Kidney (tissue), 14 donors: ENCODE data around the gene ANKRD17. TPM values are rescaled to one million over a fixed set of nuclear protein-coding genes. Genes with fewer than 3 reads are reported as not detected.

Source experiments
- DNase-seq, 5 donors: peaks; one replicate each; pipeline ENCODE4 v3.0.0-alpha.2; 2013 to 2020
- FAIRE-seq: peaks from 2 replicates; lab custom pipeline; 2012; peaks lifted over from hg19 to GRCh38; lab: Jason Lieb, UNC
- H3K27ac ChIP-seq, 2 donors: one replicate each; pipeline ENCODE4 v1.7.0; 2013; ENCODE audit warnings: low read depth in 2 of 2, low read length in 2 of 2, inconsistent platforms in 1 of 2
- H3K27me3 ChIP-seq: one replicate; pipeline ENCODE4 v1.7.1; 2013; ENCODE audit warnings: low read length, inconsistent platforms; ENCODE audit not compliant: control insufficient read depth, insufficient read depth
- H3K36me3 ChIP-seq, 3 donors: one replicate each; pipeline versions ENCODE4 v1.7.0 to v1.7.1; 2013; ENCODE audit warnings: low read length in 3 of 3, control low read depth in 1 of 3, inconsistent platforms in 1 of 3; ENCODE audit not compliant: insufficient read depth in 3 of 3, control insufficient read depth in 2 of 3
- H3K4me1 ChIP-seq, 3 donors: one replicate each; pipeline versions ENCODE4 v1.7.0 to v1.7.1; 2013; ENCODE audit warnings: low read length in 3 of 3, inconsistent platforms in 1 of 3, low read depth in 1 of 3; ENCODE audit not compliant: control insufficient read depth in 2 of 3, insufficient read depth in 2 of 3
- H3K4me3 ChIP-seq, 3 donors: one replicate each; pipeline versions ENCODE4 v1.7.0 to v1.8.1; 2013; ENCODE audit warnings: low read length in 3 of 3, control low read depth in 1 of 3, inconsistent platforms in 1 of 3
- H3K9ac ChIP-seq, 3 donors: one replicate each; pipeline versions ENCODE4 v1.7.0 to v1.7.1; 2013; ENCODE audit warnings: low read length in 3 of 3, control low read depth in 1 of 3, inconsistent platforms in 1 of 3
- H3K9me3 ChIP-seq, 3 donors: one replicate each; pipeline versions ENCODE4 v1.7.0 to v1.7.1; 2013; ENCODE audit warnings: low read length in 3 of 3, control low read depth in 1 of 3, inconsistent platforms in 1 of 3; ENCODE audit not compliant: control insufficient read depth in 2 of 3, insufficient read depth in 1 of 3
- intact Hi-C: fragments of 100-400 bp; cut with DNase I; formaldehyde crosslinking; loops from one replicate; pipeline ENCODE4 v1.11.1; 2022
- polyA plus RNA-seq: library from polyadenylated mRNA; stranded (reverse); fragments of 350-450 nt; fragmentation: Illumina TruSeq; extraction: RNeasy Lipid Tissue Mini Kit (QIAGEN cat#74804); gene quantifications from one replicate; pipeline ENCODE4 v1.2.3, GENCODE V29; 2014; ENCODE audit warnings: low read depth, low replicate concordance; ENCODE audit not compliant: insufficient read depth
- total RNA-seq: library from RNA; stranded (reverse); fragmentation: NEBNext Ultra II Directional; extraction: Animal tissue kit (Norgen Biotek cat#: 25700); gene quantifications from one replicate; pipeline ENCODE4 v1.2.1, GENCODE V29; 2021
- TF ChIP-seq, protein P1 (sequence below): IDR thresholded peaks from 3 replicates; pipeline ENCODE4 v1.5.1; 2012; ENCODE audit warnings: mild to moderate bottlenecking, moderate library complexity, borderline replicate concordance; ENCODE audit not compliant: insufficient read depth; ENCODE audit errors: extremely low read depth
- donor health status: control.
- donor health status: control.
- donor health status: control.
- donor health status: control.
- donor health status: control.
- donor health status: DM: yes; HTN: yes; CAD: no.
- donor health status: Normal renal cell carcinoma (clear cell type).

The ANKRD17 gene
- total and polyA plus RNA-seq, 2 donors from 2014 or later, result 13.3 to 67.7 TPM

GRCh38 chr4:73251384-73251783, 7.2 kb downstream of the ANKRD17 start:
- H3K4me1 ChIP-seq, result peaks cover 0 to 4% (median under 1%) of the 10 kb centered on the region in 3 donors

DNA sequence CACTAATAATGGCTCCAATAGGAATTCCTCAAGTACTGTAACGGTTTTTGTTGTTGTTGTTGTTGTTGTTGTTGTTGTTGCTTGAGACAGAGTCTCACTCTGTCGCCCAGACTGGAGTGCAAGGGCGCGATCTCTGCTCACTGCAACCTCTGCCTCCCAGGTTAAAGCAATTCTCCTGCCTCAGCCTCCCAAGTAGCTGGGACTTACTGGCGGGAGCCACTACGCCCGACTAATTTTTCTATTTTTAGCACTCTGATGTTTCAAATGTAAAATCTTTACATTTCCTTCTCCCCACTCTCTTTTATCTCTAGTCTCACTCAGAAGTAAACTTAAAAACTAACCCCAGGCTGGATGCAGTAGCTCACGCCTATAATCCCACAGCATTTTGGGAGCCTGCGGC, 8.0 kb downstream of the ANKRD17 start:
- intact Hi-C loops, result no loop called here
- TF ChIP-seq, protein P1, sequence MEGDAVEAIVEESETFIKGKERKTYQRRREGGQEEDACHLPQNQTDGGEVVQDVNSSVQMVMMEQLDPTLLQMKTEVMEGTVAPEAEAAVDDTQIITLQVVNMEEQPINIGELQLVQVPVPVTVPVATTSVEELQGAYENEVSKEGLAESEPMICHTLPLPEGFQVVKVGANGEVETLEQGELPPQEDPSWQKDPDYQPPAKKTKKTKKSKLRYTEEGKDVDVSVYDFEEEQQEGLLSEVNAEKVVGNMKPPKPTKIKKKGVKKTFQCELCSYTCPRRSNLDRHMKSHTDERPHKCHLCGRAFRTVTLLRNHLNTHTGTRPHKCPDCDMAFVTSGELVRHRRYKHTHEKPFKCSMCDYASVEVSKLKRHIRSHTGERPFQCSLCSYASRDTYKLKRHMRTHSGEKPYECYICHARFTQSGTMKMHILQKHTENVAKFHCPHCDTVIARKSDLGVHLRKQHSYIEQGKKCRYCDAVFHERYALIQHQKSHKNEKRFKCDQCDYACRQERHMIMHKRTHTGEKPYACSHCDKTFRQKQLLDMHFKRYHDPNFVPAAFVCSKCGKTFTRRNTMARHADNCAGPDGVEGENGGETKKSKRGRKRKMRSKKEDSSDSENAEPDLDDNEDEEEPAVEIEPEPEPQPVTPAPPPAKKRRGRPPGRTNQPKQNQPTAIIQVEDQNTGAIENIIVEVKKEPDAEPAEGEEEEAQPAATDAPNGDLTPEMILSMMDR, result no peak
- no peak overlapping the region for H3K4me3 ChIP-seq
- H3K4me1 ChIP-seq, result peaks cover 0 to 4% (median 4%) of the 10 kb centered on the region in 3 donors
- H3K9me3 ChIP-seq, result no peaks in the 10 kb centered on the region
- no peak for FAIRE-seq
- DNase-seq, result no peak
- H3K36me3 ChIP-seq, result peaks cover 0 to 2% (median 0%) of the 10 kb centered on the region in 3 donors
- H3K27me3 ChIP-seq, result no peaks in the 10 kb centered on the region
- H3K9ac ChIP-seq, result no peak overlapping the region
- H3K27ac ChIP-seq, result no peak overlapping the region

More at GRCh38 chr4:73251384-73251783, 7.2 kb downstream of the ANKRD17 start:
- Histone ChIP-seq H3K36me3 (peaks cover 0 to 2% (median 0%) of the 10 kb centered on the region in 3 donors), H3K27ac (no peak overlapping the region), H3K27me3 (no peaks in the 10 kb centered on the region), H3K4me3 (no peak overlapping the region), H3K9me3 (no peaks in the 10 kb centered on the region), H3K9ac (no peak overlapping the region)
- FAIRE-seq (no peak), DNase-seq (no peak)
- TF ChIP-seq, protein P1, result no peak
- intact Hi-C loops, result no loop called here

GRCh38 chr4:73248821-73249220, 9.8 kb downstream of the ANKRD17 start:
- Histone ChIP-seq H3K27ac (no peak overlapping the region), H3K27me3 (no peaks in the 10 kb centered on the region), H3K4me1 (peaks cover 0 to 4% (median 3%) of the 10 kb centered on the region in 3 donors), H3K4me3 (no peak overlapping the region), H3K9ac (no peak overlapping the region), H3K9me3 (no peaks in the 10 kb centered on the region), H3K36me3 (peaks cover 0 to 2% (median 0%) of the 10 kb centered on the region in 3 donors)
- DNase-seq, result no peak
- intact Hi-C loops, result no loop called here
- FAIRE-seq, result no peak
- TF ChIP-seq, protein P1, result no peak

- DNase-seq, result no peak
- intact Hi-C loops, result no loop called here
- Histone ChIP-seq H3K4me1 (peaks cover 0 to 4% (median 0%) of the 10 kb centered on the region in 3 donors), H3K27ac (no peak overlapping the region), H3K9ac (no peak overlapping the region), H3K9me3 (no peaks in the 10 kb centered on the region), H3K4me3 (no peak overlapping the region), H3K27me3 (no peaks in the 10 kb centered on the region), H3K36me3 (peaks cover 0 to 2% (median 0%) of the 10 kb centered on the region in 3 donors)
- TF ChIP-seq, protein P1, result no peak
- peak; percentile 83 for FAIRE-seq
These were observed 10.2 kb downstream of the ANKRD17 start for GRCh38 chr4:73248416-73248815.
